ENCODE results near the gene SCAMP4. TPM values are rescaled to one million over a fixed set of nuclear protein-coding genes. Genes with fewer than 3 reads are reported as not detected.

Gene SCAMP4
- 51.6 to 57.5 TPM (median 57.4 TPM) in 3 replicates for total RNA-seq
- long read RNA-seq, transcript SCAMP4-204 (6 exons, 1,477 nt) = minor isoform, 7 of 103 reads
- long read RNA-seq, transcript SCAMP4-201 (7 exons, 2,684 nt) = major isoform, 82 of 103 reads
- long read RNA-seq, partial matches to known transcripts = 6 of 103 reads
- long read RNA-seq, other reads (novel, unspliced or antisense) = 7 of 103 reads

GRCh38 chr19:1905110-1905862, at the start of gene SCAMP4, which contains the start of gene ADAT3:
Gene SCAMP4, plus strand, starts transcription at chr19:1905399. Its CDS starts 9,621 bp downstream, at chr19:1915020.
Gene ADAT3, plus strand, starts transcription at chr19:1905399. Its CDS starts 6,649 bp downstream, at chr19:1912048.
- no peaks in the 10 kb centered on the region for H3K9me3 Mint-ChIP-seq (ENCODE audit: low read depth)
- no peaks in the 10 kb centered on the region for H3K27me3 Mint-ChIP-seq (ENCODE audit: low read depth)
- TF ChIP-seq CTCF (IDR thresholded peaks at IDR 0.05) = no peak
- peak within 1 kb of the TSS; percentile 91 for H3K27ac Mint-ChIP-seq (ENCODE audit: unreplicated experiment)
- peak; percentile 100 for DNase-seq (ENCODE audit: low spot score)
- peaks cover 39% of the 10 kb centered on the region for H3K4me1 Mint-ChIP-seq (ENCODE audit: low read depth)
- H3K36me3 Mint-ChIP-seq (ENCODE audit: low read depth) = no peaks in the 10 kb centered on the region
- H3K4me3 Mint-ChIP-seq (ENCODE audit: unreplicated experiment) = peak within 1 kb of the TSS; percentile 84

- DNase-seq (ENCODE audit: low spot score) = no peak
- Mint-ChIP-seq H3K9me3 (ENCODE audit: low read depth) (no peaks in the 10 kb centered on the region), H3K4me3 (ENCODE audit: unreplicated experiment) (peak overlapping the region; percentile 22), H3K36me3 (ENCODE audit: low read depth) (no peaks in the 10 kb centered on the region), H3K27ac (ENCODE audit: unreplicated experiment) (peak overlapping the region; percentile 74), H3K4me1 (ENCODE audit: low read depth) (peaks cover 56% of the 10 kb centered on the region), H3K27me3 (ENCODE audit: low read depth) (no peaks in the 10 kb centered on the region)
- no peak for TF ChIP-seq CTCF (IDR thresholded peaks at IDR 0.05)
Measured at GRCh38 chr19:1855828-1856255, 49.4 kb upstream of the SCAMP4 start.

GRCh38 chr19:1856345-1856697, 48.9 kb upstream of the SCAMP4 start:
- Mint-ChIP-seq H3K27ac (ENCODE audit: unreplicated experiment) (peak overlapping the region; percentile 73), H3K27me3 (ENCODE audit: low read depth) (no peaks in the 10 kb centered on the region)

GRCh38 chr19:1856698-1857603, 48.2 kb upstream of the SCAMP4 start:
- no peak overlapping the region for H3K27ac Mint-ChIP-seq (ENCODE audit: unreplicated experiment)
- DNase-seq (ENCODE audit: low spot score) = no peak
- H3K36me3 Mint-ChIP-seq (ENCODE audit: low read depth) = no peaks in the 10 kb centered on the region
- no peaks in the 10 kb centered on the region for H3K27me3 Mint-ChIP-seq (ENCODE audit: low read depth)
- H3K4me1 Mint-ChIP-seq (ENCODE audit: low read depth) = peaks cover 67% of the 10 kb centered on the region
- H3K4me3 Mint-ChIP-seq (ENCODE audit: unreplicated experiment) = no peak overlapping the region
- H3K9me3 Mint-ChIP-seq (ENCODE audit: low read depth) = no peaks in the 10 kb centered on the region
- TF ChIP-seq CTCF (IDR thresholded peaks at IDR 0.05) = no peak

More at GRCh38 chr19:1856345-1856697, 48.9 kb upstream of the SCAMP4 start:
- Mint-ChIP-seq H3K36me3 (ENCODE audit: low read depth) (no peaks in the 10 kb centered on the region), H3K9me3 (ENCODE audit: low read depth) (no peaks in the 10 kb centered on the region), H3K4me3 (ENCODE audit: unreplicated experiment) (peak overlapping the region; percentile 9), H3K4me1 (ENCODE audit: low read depth) (peaks cover 61% of the 10 kb centered on the region)
- DNase-seq (ENCODE audit: low spot score) = no peak
- TF ChIP-seq CTCF (IDR thresholded peaks at IDR 0.05) = no peak
